ENCODE data around the gene CPNE6. TPM values are rescaled to one million over a fixed set of nuclear protein-coding genes. Genes with fewer than 3 reads are reported as not detected.

The CPNE6 gene
- total RNA-seq, 4 donors from 2014 or later = 0.29 TPM; not detected in 3

- WGBS, 2 donors = 91 to 98% methylated on average over 2 of the region's 2 CpGs
- Histone ChIP-seq H3K27ac (no peak overlapping the region), H3K4me1 (peaks cover 0 to 3% of the 10 kb centered on the region in 2 donors), H3K4me3 (replicated peaks in 1 of 3) (no peak overlapping the region), H3K36me3 (peaks cover 12 to 17% of the 10 kb centered on the region in 2 donors), H3K27me3 (no peaks in the 10 kb centered on the region), H3K9me3 (no peaks in the 10 kb centered on the region)
- TF ChIP-seq CTCF (IDR thresholded peaks at IDR 0.05) (no peak), POLR2A (IDR thresholded peaks at IDR 0.05) (no peak)
- DNase-seq = no peak
- intact Hi-C loops (cut with DNase I) = no loop called here
Observed at GRCh38 chr14:24127673-24128072, 56.3 kb downstream of the CPNE6 start.

Other genes starting within 250 kb of the CPNE6 start
- gene DHRS4, start 117.8 kb upstream of the CPNE6 start, total RNA-seq = 10 to 100 TPM; 19.2 to 55.7 (median 37.7) TPM
- 10 to 100 TPM in 2 of 4 donors, 1 to 10 TPM in 2; 4.7 to 27.1 (median 12.6) TPM for gene DHRS4L2, start 82.6 kb upstream of the CPNE6 start, total RNA-seq
- gene CARMIL3, start 19.6 kb upstream of the CPNE6 start, total RNA-seq = 1 to 10 TPM in 2 of 4 donors, under 1 TPM in 2; 0.63 to 1.3 (median 0.99) TPM
- 10 to 100 TPM; 29.8 to 47.4 (median 39.3) TPM for gene PCK2, start 22.7 kb downstream of the CPNE6 start, total RNA-seq
- 100 to 1,000 TPM in 3 of 4 donors, 10 to 100 TPM in 1; 90.6 to 155 (median 132) TPM for gene DCAF11, start 43.2 kb downstream of the CPNE6 start, total RNA-seq
- 10 to 100 TPM in 2 of 4 donors, 1 to 10 TPM in 2; 2.1 to 11.7 (median 8.4) TPM for gene NRL, start 43.4 kb downstream of the CPNE6 start, total RNA-seq
- 1 to 10 TPM in 2 of 4 donors, under 1 TPM in 1, not detected in 1; 0.63 to 3.5 (median 2.7) TPM for gene FITM1, start 59.1 kb downstream of the CPNE6 start, total RNA-seq
- 100 to 1,000 TPM; 117 to 193 (median 186) TPM for gene PSME1, start 64.6 kb downstream of the CPNE6 start, total RNA-seq
- 10 to 100 TPM in 3 of 4 donors, 1 to 10 TPM in 1; 8.3 to 25.5 (median 16.9) TPM for gene EMC9, start 70.0 kb downstream of the CPNE6 start, total RNA-seq
- 10 to 100 TPM; 31.3 to 66.6 (median 47.5) TPM for gene PSME2, start 75.0 kb downstream of the CPNE6 start, total RNA-seq
- 100 to 1,000 TPM in 1 of 4 donors, 10 to 100 TPM in 3; 30.6 to 106 (median 67.6) TPM for gene RNF31, start 75.9 kb downstream of the CPNE6 start, total RNA-seq
- gene IRF9, start 89.7 kb downstream of the CPNE6 start, total RNA-seq = 10 to 100 TPM; 55.1 to 92.3 (median 70.0) TPM
- gene REC8, start 100.5 kb downstream of the CPNE6 start, total RNA-seq = 1 to 10 TPM; 4.1 to 7.1 (median 5.4) TPM
- 10 to 100 TPM; 28.1 to 49.0 (median 31.3) TPM for gene IPO4, start 117.3 kb downstream of the CPNE6 start, total RNA-seq
- 100 to 1,000 TPM in 3 of 4 donors, 10 to 100 TPM in 1; 92.0 to 114 (median 107) TPM for gene TM9SF1, start 123.9 kb downstream of the CPNE6 start, total RNA-seq
- gene TSSK4, start 134.1 kb downstream of the CPNE6 start, total RNA-seq = not detected
- 10 to 100 TPM; 26.5 to 60.2 (median 46.2) TPM for gene CHMP4A, start 141.9 kb downstream of the CPNE6 start, total RNA-seq
- gene MDP1, start 144.5 kb downstream of the CPNE6 start, total RNA-seq = 10 to 100 TPM; 13.1 to 55.9 (median 25.4) TPM
- gene NEDD8, start 160.8 kb downstream of the CPNE6 start, total RNA-seq = 100 to 1,000 TPM; 149 to 317 (median 172) TPM
- gene GMPR2, start 161.4 kb downstream of the CPNE6 start, total RNA-seq = 100 to 1,000 TPM in 2 of 4 donors, 10 to 100 TPM in 2; 68.8 to 237 (median 110) TPM
- 100 to 1,000 TPM in 1 of 4 donors, 10 to 100 TPM in 3; 67.3 to 101 (median 71.6) TPM for gene TINF2, start 171.1 kb downstream of the CPNE6 start, total RNA-seq
- 1 to 10 TPM; 1.9 to 2.8 (median 2.0) TPM for gene TGM1, start 191.6 kb downstream of the CPNE6 start, total RNA-seq
- 10 to 100 TPM; 29.8 to 44.8 (median 33.5) TPM for gene RABGGTA, start 200.0 kb downstream of the CPNE6 start, total RNA-seq
- gene DHRS1, start 228.2 kb downstream of the CPNE6 start, total RNA-seq = 10 to 100 TPM; 35.2 to 59.3 (median 38.3) TPM
- gene NOP9, start 228.3 kb downstream of the CPNE6 start, total RNA-seq = 10 to 100 TPM; 16.4 to 22.3 (median 20.7) TPM
- gene CIDEB, start 236.4 kb downstream of the CPNE6 start, total RNA-seq = 10 to 100 TPM in 1 of 4 donors, 1 to 10 TPM in 3; 4.6 to 13.0 (median 9.5) TPM
- 10 to 100 TPM in 2 of 4 donors, 1 to 10 TPM in 2; 6.8 to 18.5 (median 10.9) TPM for gene LTB4R2, start 238.6 kb downstream of the CPNE6 start, total RNA-seq
- gene LTB4R, start 239.9 kb downstream of the CPNE6 start, total RNA-seq = 1 to 10 TPM; 4.2 to 7.4 (median 4.3) TPM